ENCODE measurements around the gene C20orf204.

C20orf204 gene

GRCh38 chr20:64030371-64031134, 5.4 kb upstream of the C20orf204 start:
- H3K36me3 ChIP-seq (ENCODE audit: insufficient read depth, low read length), result peaks cover 69% of the 10 kb centered on the region
- peaks cover 6% of the 10 kb centered on the region for H3K4me1 ChIP-seq (ENCODE audit: control insufficient read depth, insufficient read depth, low read length)
- H3K9me3 ChIP-seq (replicated peaks; ENCODE audit: low read length), result no peaks in the 10 kb centered on the region
- no peak overlapping the region for H3K4me2 ChIP-seq (ENCODE audit: low read length)
- H3K9ac ChIP-seq (ENCODE audit: low read depth, low read length), result no peak overlapping the region
- no peaks in the 10 kb centered on the region for H3K27me3 ChIP-seq (ENCODE audit: control insufficient read depth, insufficient read depth, low read length)
- H3K4me3 ChIP-seq (ENCODE audit: low read length), result no peak overlapping the region

GRCh38 chr20:64031822-64032314, 4.1 kb upstream of the C20orf204 start:
- peaks cover 6% of the 10 kb centered on the region for H3K4me1 ChIP-seq (ENCODE audit: control insufficient read depth, insufficient read depth, low read length)
- no peak overlapping the region for H3K4me3 ChIP-seq (ENCODE audit: low read length)
- H3K36me3 ChIP-seq (ENCODE audit: insufficient read depth, low read length), result peaks cover 61% of the 10 kb centered on the region
- no peaks in the 10 kb centered on the region for H3K9me3 ChIP-seq (replicated peaks; ENCODE audit: low read length)
- peaks cover 6% of the 10 kb centered on the region for H3K27me3 ChIP-seq (ENCODE audit: control insufficient read depth, insufficient read depth, low read length)
- no peak overlapping the region for H3K4me2 ChIP-seq (ENCODE audit: low read length)
- H3K9ac ChIP-seq (ENCODE audit: low read depth, low read length), result no peak overlapping the region

- peaks cover 6% of the 10 kb centered on the region for H3K4me1 ChIP-seq (ENCODE audit: control insufficient read depth, insufficient read depth, low read length)
- no peaks in the 10 kb centered on the region for H3K9me3 ChIP-seq (replicated peaks; ENCODE audit: low read length)
- H3K9ac ChIP-seq (ENCODE audit: low read depth, low read length), result no peak overlapping the region
- H3K36me3 ChIP-seq (ENCODE audit: insufficient read depth, low read length), result peaks cover 50% of the 10 kb centered on the region
- H3K4me2 ChIP-seq (ENCODE audit: low read length), result no peak overlapping the region
- peaks cover 16% of the 10 kb centered on the region for H3K27me3 ChIP-seq (ENCODE audit: control insufficient read depth, insufficient read depth, low read length)
- H3K4me3 ChIP-seq (ENCODE audit: low read length), result no peak overlapping the region
Observed at GRCh38 chr20:64032706-64033624, 3.0 kb upstream of the C20orf204 start.

GRCh38 chr20:64033981-64034493, 1.9 kb upstream of the C20orf204 start:
- no peak overlapping the region for H3K4me2 ChIP-seq (ENCODE audit: low read length)
- peaks cover 45% of the 10 kb centered on the region for H3K36me3 ChIP-seq (ENCODE audit: insufficient read depth, low read length)
- H3K9ac ChIP-seq (ENCODE audit: low read depth, low read length), result no peak overlapping the region
- no peak overlapping the region for H3K4me3 ChIP-seq (ENCODE audit: low read length)
- no peaks in the 10 kb centered on the region for H3K9me3 ChIP-seq (replicated peaks; ENCODE audit: low read length)
- H3K27me3 ChIP-seq (ENCODE audit: control insufficient read depth, insufficient read depth, low read length), result peaks cover 20% of the 10 kb centered on the region
- H3K4me1 ChIP-seq (ENCODE audit: control insufficient read depth, insufficient read depth, low read length), result peaks cover 11% of the 10 kb centered on the region

- Histone ChIP-seq H3K36me3 (ENCODE audit: insufficient read depth, low read length) (peaks cover 34% of the 10 kb centered on the region), H3K27me3 (ENCODE audit: control insufficient read depth, insufficient read depth, low read length) (peaks cover 32% of the 10 kb centered on the region), H3K9me3 (replicated peaks; ENCODE audit: low read length) (no peaks in the 10 kb centered on the region), H3K9ac (ENCODE audit: low read depth, low read length) (no peak overlapping the region), H3K4me3 (ENCODE audit: low read length) (no peak overlapping the region), H3K4me1 (ENCODE audit: control insufficient read depth, insufficient read depth, low read length) (peaks cover 12% of the 10 kb centered on the region), H3K4me2 (ENCODE audit: low read length) (no peak overlapping the region)
Observed at GRCh38 chr20:64035066-64035932, 683 bp upstream of the C20orf204 start.

GRCh38 chr20:64036346-64037198, 590 bp downstream of the C20orf204 start:
- Histone ChIP-seq H3K9me3 (replicated peaks; ENCODE audit: low read length) (no peaks in the 10 kb centered on the region), H3K4me3 (ENCODE audit: low read length) (no peak overlapping the region), H3K4me1 (ENCODE audit: control insufficient read depth, insufficient read depth, low read length) (peaks cover 12% of the 10 kb centered on the region), H3K27me3 (ENCODE audit: control insufficient read depth, insufficient read depth, low read length) (peaks cover 44% of the 10 kb centered on the region), H3K4me2 (ENCODE audit: low read length) (no peak overlapping the region), H3K36me3 (ENCODE audit: insufficient read depth, low read length) (peaks cover 26% of the 10 kb centered on the region), H3K9ac (ENCODE audit: low read depth, low read length) (no peak overlapping the region)

GRCh38 chr20:64037199-64037497, 1.2 kb downstream of the C20orf204 start:
- no peak overlapping the region for H3K4me3 ChIP-seq (ENCODE audit: low read length)
- no peak overlapping the region for H3K9ac ChIP-seq (ENCODE audit: low read depth, low read length)
- H3K27me3 ChIP-seq (ENCODE audit: control insufficient read depth, insufficient read depth, low read length), result peaks cover 50% of the 10 kb centered on the region
- no peak overlapping the region for H3K4me2 ChIP-seq (ENCODE audit: low read length)
- peaks cover 20% of the 10 kb centered on the region for H3K36me3 ChIP-seq (ENCODE audit: insufficient read depth, low read length)
- H3K4me1 ChIP-seq (ENCODE audit: control insufficient read depth, insufficient read depth, low read length), result peaks cover 17% of the 10 kb centered on the region
- H3K9me3 ChIP-seq (replicated peaks; ENCODE audit: low read length), result no peaks in the 10 kb centered on the region

- Histone ChIP-seq H3K36me3 (ENCODE audit: insufficient read depth, low read length) (peaks cover 17% of the 10 kb centered on the region), H3K9ac (ENCODE audit: low read depth, low read length) (no peak overlapping the region), H3K27me3 (ENCODE audit: control insufficient read depth, insufficient read depth, low read length) (peaks cover 53% of the 10 kb centered on the region), H3K9me3 (replicated peaks; ENCODE audit: low read length) (no peaks in the 10 kb centered on the region), H3K4me3 (ENCODE audit: low read length) (no peak overlapping the region), H3K4me1 (ENCODE audit: control insufficient read depth, insufficient read depth, low read length) (peaks cover 20% of the 10 kb centered on the region), H3K4me2 (ENCODE audit: low read length) (no peak overlapping the region)
Observed at GRCh38 chr20:64037498-64038213, 1.7 kb downstream of the C20orf204 start.

GRCh38 chr20:64038224-64038564, 2.2 kb downstream of the C20orf204 start:
- Histone ChIP-seq H3K4me2 (ENCODE audit: low read length) (peak overlapping the region; percentile 79), H3K36me3 (ENCODE audit: insufficient read depth, low read length) (peaks cover 11% of the 10 kb centered on the region), H3K9me3 (replicated peaks; ENCODE audit: low read length) (no peaks in the 10 kb centered on the region), H3K9ac (ENCODE audit: low read depth, low read length) (no peak overlapping the region), H3K27me3 (ENCODE audit: control insufficient read depth, insufficient read depth, low read length) (peaks cover 53% of the 10 kb centered on the region), H3K4me1 (ENCODE audit: control insufficient read depth, insufficient read depth, low read length) (peaks cover 20% of the 10 kb centered on the region), H3K4me3 (ENCODE audit: low read length) (no peak overlapping the region)

All from skeletal muscle satellite cell (primary cell).